Measurements from ENCODE around the gene GUCA2A.
"Not testable (repeated sequence)": the region's sequence is repeated elsewhere in the genome, so short reads cannot be mapped to it uniquely, and the experiment has no call there.

The GUCA2A gene

GRCh38 chr1:42164551-42165420 is at the start of gene GUCA2A:
Gene GUCA2A (minus strand): TSS chr1:42164745. CDS start chr1:42164712, 33 bp downstream.
- no peak for DNase-seq (ENCODE audit: low spot score)

GRCh38 chr1:42211224-42211623 is 46.7 kb upstream of the GUCA2A start:
- DNase-seq (ENCODE audit: low spot score), result no peak

- DNase-seq (ENCODE audit: low spot score), result no peak
Observed at GRCh38 chr1:42210421-42211133, 46.0 kb upstream of the GUCA2A start.

GRCh38 chr1:42209526-42210251 is 45.1 kb upstream of the GUCA2A start:
- DNase-seq (ENCODE audit: low spot score), result no peak

- not testable (repeated sequence) for DNase-seq (ENCODE audit: low spot score)
Observed at GRCh38 chr1:42206930-42207329, 42.4 kb upstream of the GUCA2A start.

- DNase-seq (ENCODE audit: low spot score), result no peak
Observed at GRCh38 chr1:42206164-42206563, 41.6 kb upstream of the GUCA2A start.

GRCh38 chr1:42201986-42202385 is 37.4 kb upstream of the GUCA2A start:
- DNase-seq (ENCODE audit: low spot score), result no peak

GRCh38 chr1:42198251-42198650 is 33.7 kb upstream of the GUCA2A start:
- no peak for DNase-seq (ENCODE audit: low spot score)

- no peak for DNase-seq (ENCODE audit: low spot score)
Observed at GRCh38 chr1:42195841-42196240, 31.3 kb upstream of the GUCA2A start.

GRCh38 chr1:42192106-42192505 is 27.6 kb upstream of the GUCA2A start:
- no peak for DNase-seq (ENCODE audit: low spot score)

- DNase-seq (ENCODE audit: low spot score), result no peak
Observed at GRCh38 chr1:42191319-42191718, 26.8 kb upstream of the GUCA2A start.

GRCh38 chr1:42189931-42190853 is 25.6 kb upstream of the GUCA2A start:
- DNase-seq (ENCODE audit: low spot score), result no peak

GRCh38 chr1:42186152-42186551 is 21.6 kb upstream of the GUCA2A start:
- no peak for DNase-seq (ENCODE audit: low spot score)

GRCh38 chr1:42184616-42185015 is 20.1 kb upstream of the GUCA2A start:
- no peak for DNase-seq (ENCODE audit: low spot score)

GRCh38 chr1:42183957-42184268 is 19.4 kb upstream of the GUCA2A start:
- DNase-seq (ENCODE audit: low spot score), result no peak

GRCh38 chr1:42183210-42183956 is 18.8 kb upstream of the GUCA2A start:
- no peak for DNase-seq (ENCODE audit: low spot score)

GRCh38 chr1:42181687-42182086 is 17.1 kb upstream of the GUCA2A start:
- DNase-seq (ENCODE audit: low spot score), result no peak

- DNase-seq (ENCODE audit: low spot score), result no peak
Observed at GRCh38 chr1:42179900-42180329, 15.4 kb upstream of the GUCA2A start.

- no peak for DNase-seq (ENCODE audit: low spot score)
Observed at GRCh38 chr1:42179275-42179674, 14.7 kb upstream of the GUCA2A start.

- DNase-seq (ENCODE audit: low spot score), result no peak
Observed at GRCh38 chr1:42178249-42178648, 13.7 kb upstream of the GUCA2A start.

GRCh38 chr1:42177541-42177981 is 13.0 kb upstream of the GUCA2A start:
- no peak for DNase-seq (ENCODE audit: low spot score)
